ENCODE results near the gene IGSF9B.

DNA sequence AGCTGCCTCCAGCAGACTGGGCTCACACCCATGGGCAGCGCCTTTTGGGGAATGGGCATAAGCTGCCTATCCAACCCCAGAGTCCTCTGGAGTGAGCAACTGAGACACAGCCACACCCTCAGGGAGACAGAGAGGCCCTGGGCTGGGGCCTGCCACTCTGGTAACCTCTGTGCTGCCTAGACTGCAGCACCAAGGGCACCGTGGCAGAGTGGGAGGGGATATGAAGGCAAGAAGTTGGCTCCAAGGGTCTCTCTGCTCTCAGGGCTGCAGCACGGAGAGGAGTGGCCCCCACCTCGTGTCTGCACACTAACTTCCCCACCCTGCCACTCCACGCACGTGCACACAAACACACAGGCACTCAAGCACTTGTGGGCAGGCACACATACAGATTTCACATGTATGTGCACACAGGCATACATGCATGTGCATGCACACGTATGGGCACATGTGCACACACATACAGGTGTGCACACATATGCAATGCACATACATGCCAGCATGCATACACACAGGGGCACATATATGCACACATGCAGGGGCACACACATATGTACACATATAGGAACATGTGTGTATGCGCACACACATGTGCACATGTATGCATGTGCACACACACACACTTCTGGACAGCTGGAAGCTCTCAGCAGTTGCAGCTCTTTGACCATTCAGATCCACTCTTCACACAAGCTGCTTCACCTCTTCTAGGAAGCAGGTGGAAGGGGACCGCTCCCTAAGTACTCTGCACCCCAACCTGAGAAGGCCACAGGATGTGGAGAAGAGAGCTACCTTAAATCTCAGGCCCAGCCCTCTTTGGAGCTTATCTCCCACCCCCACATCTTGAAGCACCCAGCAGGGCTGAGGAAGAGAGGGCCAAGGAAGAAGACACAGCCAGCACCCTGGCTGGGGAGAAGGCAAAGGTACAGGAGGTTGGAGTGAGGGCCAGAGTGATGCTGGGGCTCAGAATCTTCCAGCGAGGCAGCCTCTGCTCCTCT is 4.3 kb downstream of the IGSF9B start:
- TF ChIP-seq, protein P1, sequence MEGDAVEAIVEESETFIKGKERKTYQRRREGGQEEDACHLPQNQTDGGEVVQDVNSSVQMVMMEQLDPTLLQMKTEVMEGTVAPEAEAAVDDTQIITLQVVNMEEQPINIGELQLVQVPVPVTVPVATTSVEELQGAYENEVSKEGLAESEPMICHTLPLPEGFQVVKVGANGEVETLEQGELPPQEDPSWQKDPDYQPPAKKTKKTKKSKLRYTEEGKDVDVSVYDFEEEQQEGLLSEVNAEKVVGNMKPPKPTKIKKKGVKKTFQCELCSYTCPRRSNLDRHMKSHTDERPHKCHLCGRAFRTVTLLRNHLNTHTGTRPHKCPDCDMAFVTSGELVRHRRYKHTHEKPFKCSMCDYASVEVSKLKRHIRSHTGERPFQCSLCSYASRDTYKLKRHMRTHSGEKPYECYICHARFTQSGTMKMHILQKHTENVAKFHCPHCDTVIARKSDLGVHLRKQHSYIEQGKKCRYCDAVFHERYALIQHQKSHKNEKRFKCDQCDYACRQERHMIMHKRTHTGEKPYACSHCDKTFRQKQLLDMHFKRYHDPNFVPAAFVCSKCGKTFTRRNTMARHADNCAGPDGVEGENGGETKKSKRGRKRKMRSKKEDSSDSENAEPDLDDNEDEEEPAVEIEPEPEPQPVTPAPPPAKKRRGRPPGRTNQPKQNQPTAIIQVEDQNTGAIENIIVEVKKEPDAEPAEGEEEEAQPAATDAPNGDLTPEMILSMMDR (IDR thresholded peaks at IDR 0.05; ENCODE audit: low read depth, low read length) = no peak
- TF ChIP-seq EZH2phosphoT487 (IDR thresholded peaks at IDR 0.05; ENCODE audit: low read depth) = no peak

Data from OCI-LY3 (cell line).